NCI-H1694 (cell line): ENCODE results near the gene DET1.
"Not testable (repeated sequence)": the region's sequence is repeated elsewhere in the genome, so short reads cannot be mapped to it uniquely, and the experiment has no call there.

Experiments
- DNase-seq: peaks from one replicate; lab custom pipeline; 2025; lab: John Stamatoyannopoulos, UW

The DET1 gene

GRCh38 chr15:88497109-88497765, 49.2 kb downstream of the DET1 start:
- DNase-seq: no peak

- no peak for DNase-seq
Measured at GRCh38 chr15:88493844-88494243, 52.6 kb downstream of the DET1 start.

- DNase-seq: no peak
Measured at GRCh38 chr15:88491158-88491557, 55.3 kb downstream of the DET1 start.

GRCh38 chr15:88490036-88490435, 56.4 kb downstream of the DET1 start:
- no peak for DNase-seq

GRCh38 chr15:88489321-88489720, 57.2 kb downstream of the DET1 start:
- no peak for DNase-seq

GRCh38 chr15:88487796-88488523, 58.5 kb downstream of the DET1 start:
- DNase-seq: no peak

- DNase-seq: no peak
Measured at GRCh38 chr15:88487178-88487795, 59.2 kb downstream of the DET1 start.

GRCh38 chr15:88484682-88485331, 61.7 kb downstream of the DET1 start:
- no peak for DNase-seq

GRCh38 chr15:88482263-88482662, 64.2 kb downstream of the DET1 start:
- no peak for DNase-seq

- DNase-seq: no peak
Measured at GRCh38 chr15:88480981-88481380, 65.5 kb downstream of the DET1 start.

GRCh38 chr15:88479169-88479568, 67.3 kb downstream of the DET1 start:
- no peak for DNase-seq

GRCh38 chr15:88477904-88478303, 68.6 kb downstream of the DET1 start:
- no peak for DNase-seq

- no peak for DNase-seq
Measured at GRCh38 chr15:88477126-88477525, 69.4 kb downstream of the DET1 start.

GRCh38 chr15:88476635-88477060, 69.8 kb downstream of the DET1 start:
- DNase-seq: peak; percentile 77

- DNase-seq: not testable (repeated sequence)
Measured at GRCh38 chr15:88473661-88474293, 72.7 kb downstream of the DET1 start.

GRCh38 chr15:88472225-88472624, 74.3 kb downstream of the DET1 start:
- no peak for DNase-seq

- DNase-seq: no peak
Measured at GRCh38 chr15:88470625-88471372, 75.7 kb downstream of the DET1 start.

GRCh38 chr15:88469321-88469720, 77.2 kb downstream of the DET1 start:
- DNase-seq: no peak

- DNase-seq: not testable (repeated sequence)
Measured at GRCh38 chr15:88468721-88469120, 77.8 kb downstream of the DET1 start.

- DNase-seq: no peak
Measured at GRCh38 chr15:88467935-88468528, 78.4 kb downstream of the DET1 start.
